Peyer's patch (tissue), 4 donors: ENCODE results near the gene SPINK14. TPM values are rescaled to one million over a fixed set of nuclear protein-coding genes. Genes with fewer than 3 reads are reported as not detected.

ENCODE experiments used
- DNase-seq, 3 donors: peaks; one replicate each; pipeline ENCODE4 v3.0.0-alpha.2; 2017 to 2019
- H3K27ac ChIP-seq, 4 donors: fragments of 200-600 bp; sonication (generic); one replicate each; pipeline ENCODE4 v1.5.1; 2016 to 2019
- H3K27me3 ChIP-seq, 2 donors: fragments of 200-600 bp; sonication (generic); one replicate each; pipeline ENCODE4 v1.5.1; 2019
- H3K36me3 ChIP-seq, 3 donors: fragments of 200-600 bp; sonication (generic); one replicate each; pipeline ENCODE4 v1.5.1; 2016 to 2019
- H3K4me1 ChIP-seq, 4 donors: fragments of 200-600 bp; sonication (generic); one replicate each; pipeline ENCODE4 v1.5.1; 2016 to 2019
- H3K4me3 ChIP-seq, 4 donors: fragments of 200-600 bp; sonication (generic); 1 replicate in 3 of 4; 2 replicates in 1 of 4; pipeline ENCODE4 v1.5.1; 2016 to 2019; ENCODE audit warnings: mild to moderate bottlenecking in 1 of 4
- H3K9me3 ChIP-seq, 4 donors: fragments of 200-600 bp; sonication (generic); one replicate each; pipeline ENCODE4 v1.5.1; 2016 to 2019; ENCODE audit warnings: mild to moderate bottlenecking in 1 of 4
- CTCF ChIP-seq, 6 experiments: fragments of 450-650 bp in 4 of 6; fragments of 200-600 bp in 2 of 6; sonication (generic) in 1 of 6; IDR thresholded peaks; one replicate each; pipeline ENCODE4 v1.5.1; 2017 to 2019; ENCODE audit warnings: antibody characterized with exemption in 6 of 6, mild to moderate bottlenecking in 3 of 6, moderate library complexity in 1 of 6
- POLR2A ChIP-seq, 2 donors: fragments of 450-650 bp; IDR thresholded peaks; one replicate each; pipeline ENCODE4 v1.5.1; 2017; ENCODE audit warnings: antibody characterized with exemption in 2 of 2, mild to moderate bottlenecking in 2 of 2, moderate library complexity in 2 of 2
- total RNA-seq, 4 donors: library from RNA; depleted of rRNA; stranded (reverse); fragments of >200 nt; gene quantifications; one replicate each; pipeline ENCODE4 v1.1.0, GENCODE V29; 2016

Gene SPINK14
- total RNA-seq, 4 donors from 2014 or later: not detected

GRCh38 chr5:148141645-148142044 lies 26.7 kb upstream of the SPINK14 start:
- DNase-seq: no peak
- no peaks in the 10 kb centered on the region for H3K36me3 ChIP-seq
- TF ChIP-seq POLR2A (IDR thresholded peaks at IDR 0.05) (no peak), CTCF (IDR thresholded peaks at IDR 0.05) (no peak)
- H3K4me1 ChIP-seq: no peaks in the 10 kb centered on the region
- no peaks in the 10 kb centered on the region for H3K27me3 ChIP-seq
- no peaks in the 10 kb centered on the region for H3K9me3 ChIP-seq
- H3K4me3 ChIP-seq: no peak overlapping the region
- H3K27ac ChIP-seq: no peak overlapping the region

DNA sequence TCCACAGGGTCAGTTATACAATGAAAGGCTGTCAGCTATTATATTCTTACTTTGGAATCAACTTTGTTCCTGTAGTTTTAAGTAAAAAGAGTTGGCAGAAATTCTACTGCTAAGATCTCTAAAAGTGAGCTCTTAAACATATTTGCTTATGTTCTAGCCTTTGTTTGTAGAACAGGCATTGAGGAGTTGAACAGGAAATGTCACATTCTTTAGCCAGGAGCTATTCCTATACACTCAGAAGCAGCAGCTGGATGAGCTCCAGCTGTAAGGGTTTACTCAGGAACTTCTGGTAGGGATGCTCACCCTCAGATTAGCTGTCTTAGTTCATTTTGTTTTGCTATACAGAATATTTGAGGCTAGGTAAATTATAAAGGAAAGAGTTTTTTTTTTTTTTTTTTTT lies 22.4 kb upstream of the SPINK14 start:
- no peaks in the 10 kb centered on the region for H3K27me3 ChIP-seq
- H3K4me1 ChIP-seq: no peaks in the 10 kb centered on the region
- no peaks in the 10 kb centered on the region for H3K9me3 ChIP-seq
- DNase-seq: no peak
- TF ChIP-seq CTCF (IDR thresholded peaks at IDR 0.05) (no peak), POLR2A (IDR thresholded peaks at IDR 0.05) (no peak)
- H3K36me3 ChIP-seq: no peaks in the 10 kb centered on the region
- H3K4me3 ChIP-seq: no peak overlapping the region
- H3K27ac ChIP-seq: no peak overlapping the region

DNA sequence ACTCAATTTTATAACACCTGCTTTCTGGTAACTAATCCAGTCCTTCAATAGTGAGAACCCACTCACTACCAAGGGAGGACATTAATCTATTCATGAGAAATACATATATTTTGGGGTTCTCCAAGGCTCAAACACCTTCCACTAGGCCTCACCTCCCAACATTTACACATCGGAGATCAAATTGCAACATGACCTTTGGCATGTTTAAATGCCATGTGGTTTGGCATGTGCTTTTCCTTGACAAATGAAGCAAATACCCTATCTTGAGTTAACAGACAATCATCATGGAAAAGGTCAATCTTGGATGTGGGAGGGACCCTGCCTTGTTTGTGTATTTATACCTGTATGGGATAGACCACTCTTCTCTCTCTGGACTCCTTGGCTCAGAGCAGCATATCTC lies 21.9 kb upstream of the SPINK14 start:
- no peak for TF ChIP-seq POLR2A (IDR thresholded peaks at IDR 0.05)
- no peak for TF ChIP-seq CTCF (IDR thresholded peaks at IDR 0.05)
- H3K27ac ChIP-seq: no peak overlapping the region
- H3K9me3 ChIP-seq: no peaks in the 10 kb centered on the region
- no peaks in the 10 kb centered on the region for H3K4me1 ChIP-seq
- H3K27me3 ChIP-seq: no peaks in the 10 kb centered on the region
- no peaks in the 10 kb centered on the region for H3K36me3 ChIP-seq
- no peak for DNase-seq
- H3K4me3 ChIP-seq: no peak overlapping the region

DNA sequence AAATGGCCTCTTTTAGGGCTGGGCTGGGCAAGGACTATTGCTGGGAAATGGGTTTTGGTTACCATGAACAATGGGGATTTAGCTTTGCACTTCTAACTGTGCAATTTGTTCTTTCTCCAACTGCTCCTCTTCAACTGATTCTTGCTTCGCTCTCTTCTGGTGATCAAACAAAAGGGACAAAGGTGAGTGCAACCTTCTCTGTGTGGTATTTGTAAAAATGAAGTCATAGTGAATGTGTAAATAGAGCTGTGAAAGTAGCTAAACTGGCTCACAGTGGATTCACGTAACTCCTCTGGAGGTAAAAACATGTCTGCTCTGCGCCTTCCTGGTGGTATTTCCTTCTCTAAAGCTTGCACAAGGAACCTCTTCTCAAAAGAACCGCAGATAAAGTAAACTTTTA lies 20.9 kb upstream of the SPINK14 start:
- no peak overlapping the region for H3K27ac ChIP-seq
- no peak overlapping the region for H3K4me3 ChIP-seq
- TF ChIP-seq POLR2A (IDR thresholded peaks at IDR 0.05): no peak
- no peak for TF ChIP-seq CTCF (IDR thresholded peaks at IDR 0.05)
- H3K9me3 ChIP-seq: no peaks in the 10 kb centered on the region
- no peaks in the 10 kb centered on the region for H3K4me1 ChIP-seq
- no peaks in the 10 kb centered on the region for H3K36me3 ChIP-seq
- no peak for DNase-seq
- no peaks in the 10 kb centered on the region for H3K27me3 ChIP-seq

DNA sequence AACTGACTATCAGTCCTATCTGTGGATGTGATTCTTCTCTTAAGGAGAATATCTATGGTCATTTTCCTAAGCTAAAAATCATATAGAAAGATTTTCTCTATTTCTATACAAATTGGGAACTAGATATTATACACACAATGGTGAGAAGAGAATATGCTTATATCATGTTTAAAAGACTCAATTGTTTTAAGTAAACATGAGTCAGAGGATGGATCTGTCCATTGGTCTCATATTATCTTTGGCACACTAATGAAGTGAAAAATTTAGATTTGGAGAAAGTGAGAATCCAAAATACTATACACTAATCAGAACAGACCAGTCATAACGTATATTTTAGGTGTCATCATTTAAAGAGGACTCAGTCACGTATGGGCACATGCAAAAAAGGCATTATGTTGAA lies 16.5 kb upstream of the SPINK14 start:
- H3K36me3 ChIP-seq: no peaks in the 10 kb centered on the region
- no peaks in the 10 kb centered on the region for H3K4me1 ChIP-seq
- no peaks in the 10 kb centered on the region for H3K9me3 ChIP-seq
- no peaks in the 10 kb centered on the region for H3K27me3 ChIP-seq
- DNase-seq: no peak
- no peak overlapping the region for H3K27ac ChIP-seq
- H3K4me3 ChIP-seq: no peak overlapping the region
- no peak for TF ChIP-seq POLR2A (IDR thresholded peaks at IDR 0.05)
- no peak for TF ChIP-seq CTCF (IDR thresholded peaks at IDR 0.05)

DNA sequence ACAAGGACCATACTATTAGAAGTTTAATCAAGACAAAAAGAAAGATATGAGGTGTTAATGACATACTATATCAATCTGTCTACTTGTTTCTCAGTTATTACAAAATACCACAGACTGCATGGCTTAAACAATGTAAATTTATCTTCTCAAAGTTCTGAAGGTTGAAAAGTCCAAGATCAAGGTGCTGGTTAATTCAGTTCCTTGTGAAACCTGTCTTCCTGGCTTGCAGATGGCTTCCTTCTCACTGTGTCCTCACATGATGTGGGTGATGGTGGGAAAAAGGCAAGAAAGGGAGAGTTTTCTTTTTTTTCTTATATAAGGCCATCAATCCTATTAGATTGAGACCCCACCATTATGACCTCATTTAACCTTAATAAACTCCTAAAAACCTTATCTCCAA lies 15.6 kb upstream of the SPINK14 start:
- TF ChIP-seq POLR2A (IDR thresholded peaks at IDR 0.05): no peak
- no peak for TF ChIP-seq CTCF (IDR thresholded peaks at IDR 0.05)
- no peaks in the 10 kb centered on the region for H3K4me1 ChIP-seq
- H3K27ac ChIP-seq: no peak overlapping the region
- H3K4me3 ChIP-seq: no peak overlapping the region
- no peaks in the 10 kb centered on the region for H3K9me3 ChIP-seq
- no peak for DNase-seq
- H3K27me3 ChIP-seq: no peaks in the 10 kb centered on the region
- no peaks in the 10 kb centered on the region for H3K36me3 ChIP-seq
